ENCODE measurements around the gene ZBTB7B.
"Not testable (repeated sequence)": the region's sequence is repeated elsewhere in the genome, so short reads cannot be mapped to it uniquely, and the experiment has no call there.

ZBTB7B gene

DNA sequence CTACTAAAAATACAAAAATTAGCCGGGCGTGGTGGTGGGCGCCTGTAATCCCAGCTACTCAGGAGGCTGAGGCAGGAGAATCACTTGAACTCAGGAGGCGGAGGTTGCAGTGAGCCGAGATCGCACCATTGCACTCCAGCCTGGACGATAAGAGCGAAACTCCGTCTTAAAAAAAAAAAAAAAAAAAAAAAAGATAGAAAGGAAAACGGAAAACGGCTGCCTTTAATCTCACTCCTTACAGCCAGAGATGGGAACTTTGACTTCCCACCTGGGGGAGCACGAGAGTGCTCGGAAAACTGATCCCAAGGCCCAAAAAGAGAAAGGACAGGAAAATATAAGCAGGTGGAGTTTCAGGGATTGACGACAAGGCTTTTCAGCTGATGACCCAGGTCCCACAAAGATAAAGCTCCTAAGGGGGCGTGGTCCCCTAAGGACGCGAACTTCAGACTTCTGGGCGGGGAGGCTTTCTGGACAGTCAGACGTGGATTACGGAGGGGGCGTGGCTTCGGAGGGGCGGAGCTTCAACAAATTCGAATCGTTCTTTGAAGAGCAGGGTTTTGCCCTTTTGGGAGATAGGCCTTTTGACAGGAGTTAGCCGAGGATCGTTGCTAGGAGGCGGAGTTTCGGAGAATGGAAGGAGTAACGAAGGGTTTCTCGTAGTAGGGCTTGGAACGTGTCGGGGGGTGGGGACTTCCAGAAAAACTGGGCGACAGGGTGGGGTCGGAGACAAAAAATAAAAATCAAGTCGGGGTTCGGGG, 29.1 kb upstream of the ZBTB7B start:
- H3K4me3 ChIP-seq (ENCODE audit: low read depth, low read length), result peak overlapping the region; percentile 89
- TF ChIP-seq, protein P1, sequence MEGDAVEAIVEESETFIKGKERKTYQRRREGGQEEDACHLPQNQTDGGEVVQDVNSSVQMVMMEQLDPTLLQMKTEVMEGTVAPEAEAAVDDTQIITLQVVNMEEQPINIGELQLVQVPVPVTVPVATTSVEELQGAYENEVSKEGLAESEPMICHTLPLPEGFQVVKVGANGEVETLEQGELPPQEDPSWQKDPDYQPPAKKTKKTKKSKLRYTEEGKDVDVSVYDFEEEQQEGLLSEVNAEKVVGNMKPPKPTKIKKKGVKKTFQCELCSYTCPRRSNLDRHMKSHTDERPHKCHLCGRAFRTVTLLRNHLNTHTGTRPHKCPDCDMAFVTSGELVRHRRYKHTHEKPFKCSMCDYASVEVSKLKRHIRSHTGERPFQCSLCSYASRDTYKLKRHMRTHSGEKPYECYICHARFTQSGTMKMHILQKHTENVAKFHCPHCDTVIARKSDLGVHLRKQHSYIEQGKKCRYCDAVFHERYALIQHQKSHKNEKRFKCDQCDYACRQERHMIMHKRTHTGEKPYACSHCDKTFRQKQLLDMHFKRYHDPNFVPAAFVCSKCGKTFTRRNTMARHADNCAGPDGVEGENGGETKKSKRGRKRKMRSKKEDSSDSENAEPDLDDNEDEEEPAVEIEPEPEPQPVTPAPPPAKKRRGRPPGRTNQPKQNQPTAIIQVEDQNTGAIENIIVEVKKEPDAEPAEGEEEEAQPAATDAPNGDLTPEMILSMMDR (IDR thresholded peaks at IDR 0.05; ENCODE audit: low read depth, low read length), result no peak

DNA sequence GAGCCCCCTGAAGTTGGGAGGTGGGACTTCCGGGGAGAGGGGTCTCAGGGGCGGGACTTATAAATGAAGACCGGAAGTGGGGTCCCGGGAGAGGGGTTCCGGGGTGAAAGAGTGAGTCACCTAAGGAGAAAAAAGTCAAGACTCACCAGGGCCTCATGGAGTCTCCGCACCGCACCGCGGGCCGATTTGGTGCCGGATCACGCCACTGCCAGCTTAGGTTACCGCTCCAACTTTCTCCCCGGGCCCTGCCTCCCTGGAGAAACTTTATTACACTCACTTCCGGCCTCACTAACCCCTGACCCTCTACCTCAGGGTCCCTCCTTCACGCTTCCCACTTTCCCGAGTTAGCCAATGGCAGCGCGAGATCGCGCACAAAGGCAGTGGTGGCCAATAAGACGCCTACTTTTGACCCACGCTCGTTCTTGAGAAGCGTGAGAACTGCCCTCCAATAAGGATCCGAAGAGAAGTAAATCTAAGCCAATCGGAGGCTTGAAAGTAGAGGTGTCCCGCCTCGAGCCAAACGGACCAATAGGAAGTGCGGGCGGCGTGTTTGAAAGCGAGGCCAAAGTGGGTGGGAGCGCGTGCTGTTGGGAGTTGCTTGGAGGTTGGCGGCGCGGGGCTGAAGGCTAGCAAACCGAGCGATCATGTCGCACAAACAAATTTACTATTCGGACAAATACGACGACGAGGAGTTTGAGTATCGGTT, 28.3 kb upstream of the ZBTB7B start, which contains the start of gene CKS1B:
TSS of gene CKS1B (plus strand) at position 580 of the 706 bp plus-strand sequence. CDS start at position 645, 65 bp downstream.
- H3K4me3 ChIP-seq (ENCODE audit: low read depth, low read length), result peak within 1 kb of the TSS; percentile 89

DNA sequence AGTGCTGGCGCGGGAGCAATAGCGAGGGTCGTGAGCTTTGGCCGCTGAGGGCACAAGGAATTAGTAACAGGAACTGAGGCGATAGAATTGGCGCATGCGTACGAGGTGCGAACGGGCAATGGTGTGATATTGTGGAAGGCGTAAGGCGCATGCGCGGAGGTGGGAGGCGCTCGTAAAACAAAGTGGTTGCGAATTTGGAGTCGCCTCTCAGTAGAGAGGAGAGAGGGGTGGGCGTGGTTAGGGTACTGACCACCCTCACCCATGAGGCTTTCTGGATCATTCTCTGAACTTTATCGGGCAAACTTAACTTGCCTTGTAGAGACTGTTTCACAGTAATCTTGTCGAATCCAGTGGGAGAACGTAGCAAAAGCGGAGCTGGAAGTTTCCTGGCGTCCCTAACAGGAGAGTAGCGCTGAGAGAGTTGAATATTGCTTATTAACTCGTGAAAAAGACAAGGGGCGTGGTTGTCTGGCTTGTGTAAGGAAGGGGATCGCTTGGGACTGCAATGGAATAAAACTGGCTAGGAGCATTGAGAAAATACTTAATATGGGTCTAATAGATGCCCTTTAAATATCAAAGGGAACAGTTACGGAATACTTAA, 27.7 kb upstream of the ZBTB7B start:
- H3K4me3 ChIP-seq (ENCODE audit: low read depth, low read length), result peak overlapping the region; percentile 89
- TF ChIP-seq, protein P1 (IDR thresholded peaks at IDR 0.05; ENCODE audit: low read depth, low read length), result no peak

More for the DNA sequence above, 28.3 kb upstream of the ZBTB7B start, which contains the start of gene CKS1B:
- TF ChIP-seq, protein P1 (IDR thresholded peaks at IDR 0.05; ENCODE audit: low read depth, low read length), result no peak

DNA sequence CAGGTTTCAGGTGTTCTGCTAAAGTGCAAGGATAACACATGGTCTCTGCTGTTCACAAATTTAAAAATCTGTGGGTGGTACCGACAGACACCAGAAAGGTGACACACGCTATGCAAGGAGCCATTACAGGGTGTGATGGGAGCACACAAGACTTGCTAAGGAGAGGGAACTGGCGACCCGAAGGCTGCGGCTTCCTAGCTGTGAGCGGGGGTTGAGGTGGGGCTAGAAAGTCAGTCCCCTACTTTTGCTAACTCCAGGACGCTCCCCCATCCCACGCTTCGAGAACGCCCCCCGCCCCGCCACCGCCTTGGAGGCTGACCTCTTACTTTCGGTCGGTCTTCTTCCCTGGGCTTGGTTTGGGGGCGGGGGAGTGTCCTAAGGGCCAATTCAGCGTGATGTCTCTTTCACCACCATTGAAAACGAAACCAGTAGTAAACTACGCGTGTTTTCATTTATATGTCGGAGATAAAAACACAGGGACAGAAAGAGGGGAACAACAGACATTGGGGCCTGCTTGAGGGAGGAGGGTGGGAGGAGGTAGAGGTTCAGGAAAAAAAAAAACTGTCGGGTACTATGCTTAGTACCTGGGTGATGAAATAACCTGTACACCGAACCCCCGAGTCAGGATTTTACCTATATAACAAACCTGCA, 27.1 kb upstream of the ZBTB7B start:
- H3K4me3 ChIP-seq (ENCODE audit: low read depth, low read length), result peak overlapping the region; percentile 89
- TF ChIP-seq, protein P1 (IDR thresholded peaks at IDR 0.05; ENCODE audit: low read depth, low read length), result no peak

DNA sequence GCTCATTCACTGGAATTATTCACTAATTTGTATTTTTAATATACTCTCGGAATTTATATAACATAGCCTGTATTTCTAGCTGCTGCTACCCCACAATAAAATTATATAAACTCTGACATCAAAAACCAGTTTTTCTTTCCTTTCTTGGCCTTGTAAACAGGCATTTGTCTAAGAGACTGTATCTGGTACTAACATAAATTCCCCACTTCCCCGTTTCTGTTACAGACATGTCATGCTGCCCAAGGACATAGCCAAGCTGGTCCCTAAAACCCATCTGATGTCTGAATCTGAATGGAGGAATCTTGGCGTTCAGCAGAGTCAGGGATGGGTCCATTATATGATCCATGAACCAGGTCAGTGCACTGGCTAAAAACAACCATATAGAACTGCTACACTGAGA, 24.8 kb upstream of the ZBTB7B start:
- not testable (repeated sequence) for H3K4me3 ChIP-seq (ENCODE audit: low read depth, low read length)

DNA sequence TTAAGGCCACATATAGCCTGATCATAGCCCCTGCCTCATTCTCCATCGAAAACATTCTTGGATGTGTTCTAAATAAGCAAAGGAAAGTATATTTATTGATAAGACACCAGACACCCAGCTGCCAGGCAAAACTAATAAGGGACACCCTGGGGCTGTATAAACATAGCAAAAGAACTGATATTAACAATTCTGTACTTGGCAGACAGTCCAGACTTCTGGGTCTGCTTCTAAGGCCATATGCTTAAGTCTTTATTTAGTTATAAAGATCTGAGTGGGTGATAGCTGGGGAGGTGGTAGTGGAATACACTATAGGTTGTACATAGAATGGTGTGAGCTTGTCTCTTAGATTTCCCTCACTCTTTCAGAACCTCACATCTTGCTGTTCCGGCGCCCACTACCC, 24.2 kb upstream of the ZBTB7B start:
- TF ChIP-seq, protein P1 (IDR thresholded peaks at IDR 0.05; ENCODE audit: low read depth, low read length), result no peak
- no peak overlapping the region for H3K4me3 ChIP-seq (ENCODE audit: low read depth, low read length)

DNA sequence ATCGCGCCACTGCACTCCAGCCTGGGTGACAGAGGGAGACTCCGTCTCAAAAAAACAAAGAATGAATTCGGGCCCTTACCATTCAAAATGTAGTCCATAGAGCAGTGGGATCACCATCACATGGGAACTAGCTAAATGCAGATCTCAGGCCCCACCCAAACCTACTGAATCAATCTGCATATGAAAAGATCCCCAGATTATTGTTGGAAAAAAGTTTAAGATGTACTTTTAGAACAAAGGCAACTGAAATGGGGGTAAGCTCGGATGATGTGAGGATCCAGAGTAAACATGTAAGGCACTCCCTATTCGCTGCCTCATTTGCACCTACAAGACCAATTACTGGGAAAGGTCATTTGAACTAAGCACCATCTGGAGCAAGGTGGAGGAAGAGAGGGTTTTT, 20.3 kb upstream of the ZBTB7B start:
- TF ChIP-seq, protein P1 (IDR thresholded peaks at IDR 0.05; ENCODE audit: low read depth, low read length), result no peak
- peak overlapping the region; percentile 97 for H3K4me3 ChIP-seq (ENCODE audit: low read depth, low read length)

Measured in WI38 (cell line).